ENCODE results near the gene TRIM67. TPM values are rescaled to one million over a fixed set of nuclear protein-coding genes. Genes with fewer than 3 reads are reported as not detected.

Gene TRIM67
- total RNA-seq, 2 experiments from 2014 or later = not detected

DNA sequence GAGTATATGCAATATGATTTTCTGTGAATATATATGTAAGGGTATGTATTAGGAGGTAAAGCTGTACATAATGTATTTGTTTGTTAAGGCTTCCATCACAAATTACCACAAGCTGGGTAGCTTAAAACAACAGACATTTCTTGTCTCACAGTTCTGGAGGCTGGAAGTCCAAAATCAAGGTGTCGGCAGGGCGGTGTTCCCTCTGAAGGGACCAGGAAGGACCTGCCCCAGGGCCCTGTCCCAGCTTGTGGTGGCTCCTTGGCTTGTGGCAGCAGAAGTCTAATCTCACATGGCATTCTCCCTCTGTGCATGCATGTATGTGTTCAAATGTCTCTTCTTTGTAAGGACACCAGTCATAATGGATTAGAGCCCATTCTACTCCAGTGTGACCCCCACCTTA is 17.1 kb downstream of the TRIM67 start:
- CTCF ChIA-PET = interaction anchor here (1.1 kb wide), 1 partner anchor 32 kb away, joined by 5 read pairs; no protein-coding TSS in a partner anchor
- intact Hi-C loops (cut with micrococcal nuclease) = no loop called here
- H3K36me3 Mint-ChIP-seq (ENCODE audit: low read depth) = no peaks in the 10 kb centered on the region
- H3K4me3 Mint-ChIP-seq = no peak overlapping the region
- H3K27ac Mint-ChIP-seq = no peak overlapping the region
- H3K4me1 Mint-ChIP-seq (ENCODE audit: low read depth) = no peaks in the 10 kb centered on the region
- peaks cover 40% of the 10 kb centered on the region for H3K27me3 Mint-ChIP-seq (ENCODE audit: low read depth)
- DNase-seq = no peak
- H3K9me3 Mint-ChIP-seq = no peaks in the 10 kb centered on the region

GRCh38 chr1:231180034-231180433 is 18.2 kb downstream of the TRIM67 start:
- Mint-ChIP-seq H3K27ac (no peak overlapping the region), H3K4me1 (ENCODE audit: low read depth) (no peaks in the 10 kb centered on the region), H3K4me3 (no peak overlapping the region), H3K36me3 (ENCODE audit: low read depth) (no peaks in the 10 kb centered on the region), H3K27me3 (ENCODE audit: low read depth) (peaks cover 38% of the 10 kb centered on the region), H3K9me3 (no peaks in the 10 kb centered on the region)
- intact Hi-C loops (cut with micrococcal nuclease) = no loop called here
- no peak for DNase-seq
- CTCF ChIA-PET = no interaction called here

DNA sequence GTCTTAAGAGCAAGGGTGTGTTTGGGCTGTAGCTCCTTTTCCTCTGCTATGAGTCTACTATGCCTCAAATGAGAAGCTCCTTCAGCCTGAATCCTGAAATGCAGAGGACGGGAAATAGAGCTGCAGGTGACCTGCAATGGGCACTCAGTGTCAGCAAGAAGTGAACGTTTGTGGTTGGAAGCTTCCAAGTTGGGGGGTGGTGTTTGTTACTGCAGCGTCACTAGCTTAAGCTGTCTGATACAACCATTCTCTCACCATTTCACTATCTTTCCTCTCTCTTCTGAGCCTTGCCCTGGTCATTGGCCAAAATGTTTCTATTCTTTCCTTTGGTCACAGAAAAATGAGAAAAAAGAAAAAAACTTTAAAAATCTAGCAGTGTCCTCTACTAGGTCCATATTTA is 19.4 kb downstream of the TRIM67 start:
- no peaks in the 10 kb centered on the region for H3K36me3 Mint-ChIP-seq (ENCODE audit: low read depth)
- no peaks in the 10 kb centered on the region for H3K4me1 Mint-ChIP-seq (ENCODE audit: low read depth)
- H3K27ac Mint-ChIP-seq = no peak overlapping the region
- no peak for DNase-seq
- peaks cover 35% of the 10 kb centered on the region for H3K27me3 Mint-ChIP-seq (ENCODE audit: low read depth)
- intact Hi-C loops (cut with micrococcal nuclease) = no loop called here
- H3K9me3 Mint-ChIP-seq = no peaks in the 10 kb centered on the region
- no peak overlapping the region for H3K4me3 Mint-ChIP-seq
- CTCF ChIA-PET = interaction anchor here (0.7 kb wide), 1 partner anchor 55 kb away, joined by 3 read pairs; no protein-coding TSS in a partner anchor

- no peak overlapping the region for H3K27ac Mint-ChIP-seq
- intact Hi-C loops (cut with micrococcal nuclease) = no loop called here
- no peaks in the 10 kb centered on the region for H3K9me3 Mint-ChIP-seq
- H3K4me1 Mint-ChIP-seq (ENCODE audit: low read depth) = no peaks in the 10 kb centered on the region
- H3K4me3 Mint-ChIP-seq = no peak overlapping the region
- CTCF ChIA-PET = interaction anchor here (0.9 kb wide), 1 partner anchor 10 kb away, joined by 3 read pairs; no protein-coding TSS in a partner anchor
- peaks cover 29% of the 10 kb centered on the region for H3K27me3 Mint-ChIP-seq (ENCODE audit: low read depth)
- no peak for DNase-seq
- no peaks in the 10 kb centered on the region for H3K36me3 Mint-ChIP-seq (ENCODE audit: low read depth)
Measured at GRCh38 chr1:231182317-231182716, 20.5 kb downstream of the TRIM67 start.

DNA sequence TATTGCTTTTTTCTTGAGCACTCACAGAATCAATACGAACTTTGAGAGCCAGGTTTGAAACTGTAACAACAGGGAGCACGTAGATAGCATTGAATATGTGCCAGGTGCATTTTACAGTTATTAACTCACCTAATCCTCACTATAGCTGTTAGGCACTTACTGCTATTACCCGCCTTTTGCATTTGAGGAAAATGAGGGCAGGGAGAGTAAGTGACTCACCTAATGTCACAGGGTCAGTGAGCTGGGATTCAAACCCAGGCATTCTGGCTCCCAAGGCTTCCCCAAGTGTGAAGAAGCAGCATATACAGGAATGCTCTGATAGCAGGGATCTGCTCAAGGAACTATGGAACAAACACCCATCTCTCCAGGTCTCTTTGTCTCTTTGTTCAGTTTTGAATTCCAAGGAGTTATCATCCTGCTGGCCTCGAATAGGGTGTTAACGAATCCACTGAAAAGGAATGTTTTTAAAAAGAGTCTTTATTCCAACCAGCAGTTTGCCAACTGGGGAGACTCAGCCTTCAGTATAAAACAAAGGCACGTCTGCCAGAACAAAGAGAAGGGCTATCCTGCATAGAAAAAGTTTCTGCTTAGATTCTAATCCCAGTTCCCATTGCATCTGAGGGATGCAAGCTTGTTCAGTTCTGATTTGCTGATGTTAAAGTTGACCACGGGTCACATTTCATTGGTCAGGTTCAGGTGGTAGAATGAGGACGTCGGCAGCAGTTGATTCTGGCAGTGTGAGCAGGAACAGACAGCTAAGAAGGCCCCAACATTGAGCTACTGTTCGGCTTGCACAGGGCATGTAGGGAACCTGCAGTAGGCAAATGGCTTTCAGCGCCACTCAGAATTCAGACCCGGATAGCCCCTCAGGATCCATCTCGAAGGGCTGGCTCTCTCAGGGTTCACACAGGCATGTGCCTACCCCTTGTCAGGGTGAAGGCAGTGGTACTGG is 22.1 kb downstream of the TRIM67 start:
- H3K27me3 Mint-ChIP-seq (ENCODE audit: low read depth) = peaks cover 26% of the 10 kb centered on the region
- CTCF ChIA-PET = no interaction called here

GRCh38 chr1:231184891-231185290 is 23.0 kb downstream of the TRIM67 start:
- Mint-ChIP-seq H3K27me3 (ENCODE audit: low read depth) (peaks cover 20% of the 10 kb centered on the region), H3K4me3 (no peak overlapping the region), H3K9me3 (no peaks in the 10 kb centered on the region), H3K4me1 (ENCODE audit: low read depth) (no peaks in the 10 kb centered on the region), H3K36me3 (ENCODE audit: low read depth) (no peaks in the 10 kb centered on the region), H3K27ac (no peak overlapping the region)
- no peak for DNase-seq
- intact Hi-C loops (cut with micrococcal nuclease) = no loop called here
- CTCF ChIA-PET = no interaction called here

More for the DNA sequence above, 22.1 kb downstream of the TRIM67 start:
- DNase-seq = no peak
- H3K9me3 Mint-ChIP-seq = no peaks in the 10 kb centered on the region
- H3K4me1 Mint-ChIP-seq (ENCODE audit: low read depth) = no peaks in the 10 kb centered on the region
- intact Hi-C loops (cut with micrococcal nuclease) = no loop called here
- no peak overlapping the region for H3K27ac Mint-ChIP-seq
- H3K4me3 Mint-ChIP-seq = no peak overlapping the region
- no peaks in the 10 kb centered on the region for H3K36me3 Mint-ChIP-seq (ENCODE audit: low read depth)

GRCh38 chr1:231185391-231185790 is 23.5 kb downstream of the TRIM67 start:
- Mint-ChIP-seq H3K4me1 (ENCODE audit: low read depth) (no peaks in the 10 kb centered on the region), H3K4me3 (no peak overlapping the region), H3K36me3 (ENCODE audit: low read depth) (no peaks in the 10 kb centered on the region), H3K9me3 (no peaks in the 10 kb centered on the region), H3K27ac (no peak overlapping the region), H3K27me3 (ENCODE audit: low read depth) (peaks cover 20% of the 10 kb centered on the region)
- intact Hi-C loops (cut with micrococcal nuclease) = no loop called here
- DNase-seq = no peak
- CTCF ChIA-PET = no interaction called here

GRCh38 chr1:231186356-231187115 is 24.7 kb downstream of the TRIM67 start:
- intact Hi-C loops (cut with micrococcal nuclease) = no loop called here
- Mint-ChIP-seq H3K4me1 (ENCODE audit: low read depth) (no peaks in the 10 kb centered on the region), H3K36me3 (ENCODE audit: low read depth) (no peaks in the 10 kb centered on the region), H3K27ac (no peak overlapping the region), H3K4me3 (no peak overlapping the region), H3K27me3 (ENCODE audit: low read depth) (peaks cover 17% of the 10 kb centered on the region), H3K9me3 (no peaks in the 10 kb centered on the region)
- CTCF ChIA-PET = interaction anchor here (0.6 kb wide), 1 partner anchor 270 kb away, joined by 4 read pairs; no protein-coding TSS in a partner anchor
- no peak for DNase-seq

- H3K27ac Mint-ChIP-seq = no peak overlapping the region
- CTCF ChIA-PET = interaction anchor here (1.4 kb wide), 1 partner anchor 271 kb away, joined by 4 read pairs; no protein-coding TSS in a partner anchor
- intact Hi-C loops (cut with micrococcal nuclease) = no loop called here
- DNase-seq = no peak
- peaks cover 12% of the 10 kb centered on the region for H3K27me3 Mint-ChIP-seq (ENCODE audit: low read depth)
- H3K4me1 Mint-ChIP-seq (ENCODE audit: low read depth) = no peaks in the 10 kb centered on the region
- H3K36me3 Mint-ChIP-seq (ENCODE audit: low read depth) = no peaks in the 10 kb centered on the region
- H3K9me3 Mint-ChIP-seq = no peaks in the 10 kb centered on the region
- no peak overlapping the region for H3K4me3 Mint-ChIP-seq
Measured at GRCh38 chr1:231187571-231187970, 25.7 kb downstream of the TRIM67 start.

- H3K4me3 Mint-ChIP-seq = no peak overlapping the region
- no peak overlapping the region for H3K27ac Mint-ChIP-seq
- DNase-seq = no peak
- H3K4me1 Mint-ChIP-seq (ENCODE audit: low read depth) = no peaks in the 10 kb centered on the region
- peaks cover 12% of the 10 kb centered on the region for H3K27me3 Mint-ChIP-seq (ENCODE audit: low read depth)
- H3K36me3 Mint-ChIP-seq (ENCODE audit: low read depth) = no peaks in the 10 kb centered on the region
- H3K9me3 Mint-ChIP-seq = no peaks in the 10 kb centered on the region
- intact Hi-C loops (cut with micrococcal nuclease) = no loop called here
- CTCF ChIA-PET = interaction anchor here (1.4 kb wide), 1 partner anchor 272 kb away, joined by 4 read pairs; no protein-coding TSS in a partner anchor
Measured at GRCh38 chr1:231188072-231188471, 26.2 kb downstream of the TRIM67 start.

GRCh38 chr1:231188768-231189167 is 26.9 kb downstream of the TRIM67 start:
- Mint-ChIP-seq H3K27me3 (ENCODE audit: low read depth) (peaks cover 12% of the 10 kb centered on the region), H3K36me3 (ENCODE audit: low read depth) (no peaks in the 10 kb centered on the region), H3K4me3 (no peak overlapping the region), H3K9me3 (no peaks in the 10 kb centered on the region), H3K4me1 (ENCODE audit: low read depth) (no peaks in the 10 kb centered on the region), H3K27ac (no peak overlapping the region)
- intact Hi-C loops (cut with micrococcal nuclease) = no loop called here
- CTCF ChIA-PET = interaction anchor here (1.4 kb wide), 1 partner anchor 272 kb away, joined by 4 read pairs; no protein-coding TSS in a partner anchor
- no peak for DNase-seq

GRCh38 chr1:231189683-231190270 is 27.9 kb downstream of the TRIM67 start:
- Mint-ChIP-seq H3K9me3 (no peaks in the 10 kb centered on the region), H3K4me3 (no peak overlapping the region), H3K27me3 (ENCODE audit: low read depth) (peaks cover 12% of the 10 kb centered on the region), H3K27ac (no peak overlapping the region), H3K36me3 (ENCODE audit: low read depth) (no peaks in the 10 kb centered on the region), H3K4me1 (ENCODE audit: low read depth) (no peaks in the 10 kb centered on the region)
- intact Hi-C loops (cut with micrococcal nuclease) = no loop called here
- CTCF ChIA-PET = no interaction called here
- no peak for DNase-seq

All from activated naive CD4-positive, alpha-beta T cell treated with anti-CD3 and anti-CD28 coated beads for 36 hours (primary cell).